Retinal pigment epithelial cell (primary cell): ENCODE measurements around the gene GAL.

Experiments
- DNase-seq: peaks from one replicate; pipeline ENCODE4 v3.0.0-alpha.2; 2010; ENCODE audit warnings: low read depth
- H3K4me3 ChIP-seq: 2 replicates; pipeline ENCODE4 v1.5.1; 2011; ENCODE audit warnings: mild to moderate bottlenecking, low read length, control low read depth, moderate library complexity
- TF ChIP-seq, protein P1 (sequence below): conservative IDR thresholded peaks from 2 replicates; pipeline ENCODE4 v1.5.1; 2011; ENCODE audit warnings: low read depth, low read length, control low read depth, inconsistent platforms

GAL gene

DNA sequence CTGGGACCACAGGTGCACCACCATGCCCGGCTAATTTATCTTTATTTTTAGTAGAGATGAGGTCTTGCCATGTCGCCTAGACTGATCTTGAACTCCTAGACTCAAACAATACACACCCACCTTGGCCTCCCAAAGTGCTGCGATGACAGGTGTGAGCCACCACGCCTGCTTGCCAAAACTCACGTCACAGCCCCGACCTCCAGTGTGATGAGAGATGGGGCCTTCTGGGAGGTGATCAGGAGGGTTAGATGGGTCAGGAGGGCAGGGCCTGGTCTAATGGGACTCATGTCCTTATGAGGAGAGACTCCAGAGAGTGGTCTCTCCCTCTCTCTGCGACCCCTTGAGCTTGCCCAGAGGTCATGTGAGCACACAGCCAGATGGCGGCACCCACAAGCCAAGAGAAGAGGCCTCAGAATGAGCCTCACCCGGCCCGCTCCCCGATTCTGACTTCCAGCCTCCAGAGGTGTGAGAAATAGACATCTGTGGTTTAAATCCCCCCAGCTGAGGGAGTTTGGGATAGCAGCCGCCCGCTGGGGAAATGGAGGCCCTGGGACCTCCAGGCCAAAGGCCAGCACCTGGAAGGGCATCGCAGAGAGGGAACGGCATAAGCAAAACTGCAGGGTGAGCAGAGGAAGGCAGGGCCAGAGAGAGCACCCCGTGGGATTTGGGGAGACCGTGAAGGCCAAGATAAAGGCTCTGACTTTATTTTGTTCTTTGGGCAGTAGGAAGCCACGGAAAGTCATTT lies 24.1 kb upstream of the GAL start:
- TF ChIP-seq, protein P1, sequence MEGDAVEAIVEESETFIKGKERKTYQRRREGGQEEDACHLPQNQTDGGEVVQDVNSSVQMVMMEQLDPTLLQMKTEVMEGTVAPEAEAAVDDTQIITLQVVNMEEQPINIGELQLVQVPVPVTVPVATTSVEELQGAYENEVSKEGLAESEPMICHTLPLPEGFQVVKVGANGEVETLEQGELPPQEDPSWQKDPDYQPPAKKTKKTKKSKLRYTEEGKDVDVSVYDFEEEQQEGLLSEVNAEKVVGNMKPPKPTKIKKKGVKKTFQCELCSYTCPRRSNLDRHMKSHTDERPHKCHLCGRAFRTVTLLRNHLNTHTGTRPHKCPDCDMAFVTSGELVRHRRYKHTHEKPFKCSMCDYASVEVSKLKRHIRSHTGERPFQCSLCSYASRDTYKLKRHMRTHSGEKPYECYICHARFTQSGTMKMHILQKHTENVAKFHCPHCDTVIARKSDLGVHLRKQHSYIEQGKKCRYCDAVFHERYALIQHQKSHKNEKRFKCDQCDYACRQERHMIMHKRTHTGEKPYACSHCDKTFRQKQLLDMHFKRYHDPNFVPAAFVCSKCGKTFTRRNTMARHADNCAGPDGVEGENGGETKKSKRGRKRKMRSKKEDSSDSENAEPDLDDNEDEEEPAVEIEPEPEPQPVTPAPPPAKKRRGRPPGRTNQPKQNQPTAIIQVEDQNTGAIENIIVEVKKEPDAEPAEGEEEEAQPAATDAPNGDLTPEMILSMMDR, result no peak
- no peak overlapping the region for H3K4me3 ChIP-seq

GRCh38 chr11:68661014-68661413 lies 23.3 kb upstream of the GAL start:
- DNase-seq, result no peak
- no peak overlapping the region for H3K4me3 ChIP-seq
- TF ChIP-seq, protein P1, result no peak

More for the DNA sequence above, 24.1 kb upstream of the GAL start:
- DNase-seq, result no peak

- DNase-seq, result no peak
- TF ChIP-seq, protein P1, result no peak
These were observed 22.4 kb upstream of the GAL start for GRCh38 chr11:68661697-68662603.

DNA sequence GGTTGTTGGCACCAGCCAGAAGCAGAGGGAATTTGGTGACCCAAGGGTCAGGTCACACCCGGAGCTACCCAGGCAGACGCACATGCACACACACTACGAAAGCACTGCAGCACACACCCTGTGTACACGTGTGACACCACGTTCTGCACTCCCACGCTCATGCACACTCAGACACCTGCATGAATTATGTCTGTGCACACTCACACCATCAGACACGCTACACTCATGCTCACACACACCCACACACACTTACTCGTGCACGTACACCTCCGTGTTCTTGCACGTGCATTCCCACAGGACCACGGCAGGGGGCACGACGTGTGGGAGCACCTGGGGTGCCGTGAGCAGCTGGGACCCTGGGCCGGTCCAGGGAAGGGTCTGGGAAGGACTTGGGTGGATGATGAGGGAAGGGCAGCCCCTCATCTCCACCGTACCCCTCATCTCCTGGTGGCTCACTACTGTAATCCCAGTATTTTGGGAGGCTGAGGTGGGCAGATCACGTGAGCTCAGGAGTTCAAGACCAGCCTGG lies 20.8 kb upstream of the GAL start:
- TF ChIP-seq, protein P1, result no peak
- H3K4me3 ChIP-seq, result no peak overlapping the region
- DNase-seq, result no peak

More at GRCh38 chr11:68661697-68662603, 22.4 kb upstream of the GAL start:
- H3K4me3 ChIP-seq, result no peak overlapping the region

DNA sequence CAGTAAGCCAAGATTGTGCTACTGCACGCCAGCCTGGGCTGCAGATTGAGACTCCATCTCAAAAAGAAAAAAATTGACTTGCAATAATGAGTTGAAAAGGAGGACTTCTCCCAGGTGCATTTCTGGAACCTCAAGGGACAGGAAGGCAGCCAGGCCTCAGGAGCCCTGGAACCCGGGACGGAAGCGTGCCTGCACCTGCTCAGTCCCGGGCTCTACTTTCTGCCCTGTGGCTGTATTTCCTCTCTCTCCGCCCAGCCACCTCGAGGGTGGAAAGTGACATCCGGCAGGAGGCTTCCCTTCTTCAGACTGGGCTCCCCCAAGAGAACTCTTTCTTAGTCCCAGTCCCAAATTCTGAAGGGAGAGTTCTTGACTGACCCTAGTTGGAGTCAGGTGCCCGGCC lies 20.2 kb upstream of the GAL start:
- H3K4me3 ChIP-seq, result no peak overlapping the region
- DNase-seq, result no peak
- TF ChIP-seq, protein P1, result no peak

DNA sequence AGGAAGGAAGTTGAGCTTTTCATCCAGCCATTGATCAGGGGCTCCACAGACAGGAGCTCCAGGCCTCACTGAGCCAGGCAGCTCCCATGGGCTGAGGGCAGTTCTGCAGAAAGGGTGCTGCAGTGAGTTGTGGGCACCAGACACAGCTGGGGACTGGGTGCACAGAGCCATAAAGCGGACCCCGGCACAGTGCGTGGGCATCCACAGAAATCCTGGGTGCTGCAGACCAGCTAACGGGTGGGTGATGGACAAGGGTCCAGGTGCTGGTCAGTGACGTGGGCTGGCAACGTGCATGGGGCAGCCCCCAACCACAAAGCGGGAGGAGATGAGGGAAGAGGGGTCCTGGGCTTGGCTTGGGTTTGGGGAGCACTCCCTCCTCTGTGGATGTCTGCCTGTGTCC lies 19.4 kb upstream of the GAL start:
- DNase-seq, result no peak
- H3K4me3 ChIP-seq, result no peak overlapping the region
- TF ChIP-seq, protein P1, result no peak
